ENCODE data around the gene DRG2.

DNA sequence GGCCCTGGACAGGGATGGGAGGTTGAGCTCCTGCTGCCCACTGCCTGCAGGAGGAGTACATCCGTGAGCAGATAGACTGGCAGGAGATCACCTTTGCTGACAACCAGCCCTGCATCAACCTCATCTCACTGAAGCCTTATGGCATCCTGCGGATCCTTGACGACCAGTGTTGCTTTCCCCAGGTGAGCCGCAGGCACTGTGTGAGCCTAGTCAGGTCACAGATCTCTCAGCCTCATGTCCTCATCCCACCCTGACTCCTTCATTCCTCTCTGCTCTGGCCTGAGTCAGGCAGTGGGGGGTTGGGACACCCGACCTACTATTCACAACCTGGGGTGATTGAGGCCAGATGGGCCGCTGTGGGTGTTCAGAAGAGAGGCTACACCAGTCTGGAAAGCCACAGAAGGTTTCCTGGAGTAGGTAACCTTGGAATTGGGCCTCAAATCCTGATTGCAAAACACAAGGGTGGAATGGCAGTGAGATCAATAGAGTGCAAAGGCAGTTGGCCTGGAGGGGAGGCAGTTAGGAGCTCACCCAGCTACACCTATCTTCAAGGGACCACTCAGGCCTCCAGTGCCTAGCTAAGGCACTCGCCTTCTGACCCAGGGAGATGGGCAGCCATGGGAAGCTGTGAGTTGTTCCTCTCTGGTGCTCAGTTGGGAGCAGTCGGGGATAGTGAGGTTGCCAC, 50.5 kb downstream of the DRG2 start:
- TF ChIP-seq POLR2A (IDR thresholded peaks at IDR 0.05; ENCODE audit: low read length), result no peak
- no peak for TF ChIP-seq GATA1 (IDR thresholded peaks at IDR 0.05; ENCODE audit: low read depth, low read length)

Measured in erythroblast (primary cell).